NCI-H1930 (cell line): ENCODE measurements around the gene IQSEC3.

Experiments
- DNase-seq, 2 experiments: peaks; one replicate each; lab custom pipeline; 2025; lab: John Stamatoyannopoulos, UW

Gene IQSEC3

GRCh38 chr12:163406-163986 is 96.9 kb downstream of the IQSEC3 start:
- no peak for DNase-seq

GRCh38 chr12:164207-164606 is 97.6 kb downstream of the IQSEC3 start:
- DNase-seq, result no peak

- no peak for DNase-seq
These were observed 99.3 kb downstream of the IQSEC3 start for GRCh38 chr12:165862-166368.

GRCh38 chr12:166425-167075 is 100.0 kb downstream of the IQSEC3 start:
- DNase-seq, result no peak

GRCh38 chr12:167959-168600 is 101.5 kb downstream of the IQSEC3 start:
- DNase-seq, result no peak

GRCh38 chr12:168763-169525 is 102.4 kb downstream of the IQSEC3 start:
- no peak for DNase-seq

- DNase-seq, result no peak
These were observed 103.2 kb downstream of the IQSEC3 start for GRCh38 chr12:169528-170370.

GRCh38 chr12:170371-171225 is 104.0 kb downstream of the IQSEC3 start:
- no peak for DNase-seq

- no peak for DNase-seq
These were observed 104.7 kb downstream of the IQSEC3 start for GRCh38 chr12:171276-171675.

GRCh38 chr12:171743-172676 is 105.4 kb downstream of the IQSEC3 start:
- no peak for DNase-seq

GRCh38 chr12:172732-173161 is 106.2 kb downstream of the IQSEC3 start:
- no peak for DNase-seq

GRCh38 chr12:174124-174523 is 107.6 kb downstream of the IQSEC3 start:
- no peak for DNase-seq

GRCh38 chr12:174596-174995 is 108.0 kb downstream of the IQSEC3 start:
- no peak for DNase-seq

- DNase-seq, result no peak
These were observed 108.7 kb downstream of the IQSEC3 start for GRCh38 chr12:175250-175649.

GRCh38 chr12:175759-176158 is 109.2 kb downstream of the IQSEC3 start:
- no peak for DNase-seq

GRCh38 chr12:176321-177181 is 110.0 kb downstream of the IQSEC3 start:
- DNase-seq, result no peak

GRCh38 chr12:177336-177979 is 110.9 kb downstream of the IQSEC3 start:
- DNase-seq, result no peak
